HL-60 (cell line): ENCODE data around the gene TMEM247.

Source experiments
- TF ChIP-seq, protein P1 (sequence below): IDR thresholded peaks from one replicate; pipeline ENCODE4 v1.5.1; 2011; ENCODE audit warnings: low read length, control low read depth, inconsistent platforms; ENCODE audit not compliant: insufficient read depth
- TF ChIP-seq, protein P2 (sequence below): IDR thresholded peaks from 2 replicates; pipeline ENCODE4 v1.6.1; 2012; ENCODE audit warnings: low read depth; ENCODE audit not compliant: insufficient replicate concordance

DNA sequence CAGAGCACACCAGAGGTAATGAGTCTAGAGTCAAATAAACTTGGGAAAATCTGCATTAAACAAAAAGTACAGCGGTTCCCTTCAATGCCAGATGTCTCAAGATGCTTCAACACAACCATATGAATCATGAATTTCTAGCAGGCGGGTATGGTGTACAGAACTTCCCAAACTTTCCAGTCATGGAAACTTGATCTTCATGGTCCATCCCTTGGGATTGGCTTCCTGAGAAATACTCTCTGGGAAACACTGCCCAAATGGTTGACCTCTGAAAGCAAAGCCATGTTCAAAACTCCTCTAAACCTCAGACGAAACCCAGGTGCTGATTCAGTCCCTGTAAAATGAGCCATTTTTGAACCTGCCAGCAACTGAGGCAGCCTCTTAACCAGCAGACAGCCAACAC lies 16.4 kb upstream of the TMEM247 start:
- TF ChIP-seq, protein P1, sequence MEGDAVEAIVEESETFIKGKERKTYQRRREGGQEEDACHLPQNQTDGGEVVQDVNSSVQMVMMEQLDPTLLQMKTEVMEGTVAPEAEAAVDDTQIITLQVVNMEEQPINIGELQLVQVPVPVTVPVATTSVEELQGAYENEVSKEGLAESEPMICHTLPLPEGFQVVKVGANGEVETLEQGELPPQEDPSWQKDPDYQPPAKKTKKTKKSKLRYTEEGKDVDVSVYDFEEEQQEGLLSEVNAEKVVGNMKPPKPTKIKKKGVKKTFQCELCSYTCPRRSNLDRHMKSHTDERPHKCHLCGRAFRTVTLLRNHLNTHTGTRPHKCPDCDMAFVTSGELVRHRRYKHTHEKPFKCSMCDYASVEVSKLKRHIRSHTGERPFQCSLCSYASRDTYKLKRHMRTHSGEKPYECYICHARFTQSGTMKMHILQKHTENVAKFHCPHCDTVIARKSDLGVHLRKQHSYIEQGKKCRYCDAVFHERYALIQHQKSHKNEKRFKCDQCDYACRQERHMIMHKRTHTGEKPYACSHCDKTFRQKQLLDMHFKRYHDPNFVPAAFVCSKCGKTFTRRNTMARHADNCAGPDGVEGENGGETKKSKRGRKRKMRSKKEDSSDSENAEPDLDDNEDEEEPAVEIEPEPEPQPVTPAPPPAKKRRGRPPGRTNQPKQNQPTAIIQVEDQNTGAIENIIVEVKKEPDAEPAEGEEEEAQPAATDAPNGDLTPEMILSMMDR: no peak
- TF ChIP-seq, protein P2, sequence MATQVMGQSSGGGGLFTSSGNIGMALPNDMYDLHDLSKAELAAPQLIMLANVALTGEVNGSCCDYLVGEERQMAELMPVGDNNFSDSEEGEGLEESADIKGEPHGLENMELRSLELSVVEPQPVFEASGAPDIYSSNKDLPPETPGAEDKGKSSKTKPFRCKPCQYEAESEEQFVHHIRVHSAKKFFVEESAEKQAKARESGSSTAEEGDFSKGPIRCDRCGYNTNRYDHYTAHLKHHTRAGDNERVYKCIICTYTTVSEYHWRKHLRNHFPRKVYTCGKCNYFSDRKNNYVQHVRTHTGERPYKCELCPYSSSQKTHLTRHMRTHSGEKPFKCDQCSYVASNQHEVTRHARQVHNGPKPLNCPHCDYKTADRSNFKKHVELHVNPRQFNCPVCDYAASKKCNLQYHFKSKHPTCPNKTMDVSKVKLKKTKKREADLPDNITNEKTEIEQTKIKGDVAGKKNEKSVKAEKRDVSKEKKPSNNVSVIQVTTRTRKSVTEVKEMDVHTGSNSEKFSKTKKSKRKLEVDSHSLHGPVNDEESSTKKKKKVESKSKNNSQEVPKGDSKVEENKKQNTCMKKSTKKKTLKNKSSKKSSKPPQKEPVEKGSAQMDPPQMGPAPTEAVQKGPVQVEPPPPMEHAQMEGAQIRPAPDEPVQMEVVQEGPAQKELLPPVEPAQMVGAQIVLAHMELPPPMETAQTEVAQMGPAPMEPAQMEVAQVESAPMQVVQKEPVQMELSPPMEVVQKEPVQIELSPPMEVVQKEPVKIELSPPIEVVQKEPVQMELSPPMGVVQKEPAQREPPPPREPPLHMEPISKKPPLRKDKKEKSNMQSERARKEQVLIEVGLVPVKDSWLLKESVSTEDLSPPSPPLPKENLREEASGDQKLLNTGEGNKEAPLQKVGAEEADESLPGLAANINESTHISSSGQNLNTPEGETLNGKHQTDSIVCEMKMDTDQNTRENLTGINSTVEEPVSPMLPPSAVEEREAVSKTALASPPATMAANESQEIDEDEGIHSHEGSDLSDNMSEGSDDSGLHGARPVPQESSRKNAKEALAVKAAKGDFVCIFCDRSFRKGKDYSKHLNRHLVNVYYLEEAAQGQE: no peak
